ENCODE results near the gene NR2C2.

DNA sequence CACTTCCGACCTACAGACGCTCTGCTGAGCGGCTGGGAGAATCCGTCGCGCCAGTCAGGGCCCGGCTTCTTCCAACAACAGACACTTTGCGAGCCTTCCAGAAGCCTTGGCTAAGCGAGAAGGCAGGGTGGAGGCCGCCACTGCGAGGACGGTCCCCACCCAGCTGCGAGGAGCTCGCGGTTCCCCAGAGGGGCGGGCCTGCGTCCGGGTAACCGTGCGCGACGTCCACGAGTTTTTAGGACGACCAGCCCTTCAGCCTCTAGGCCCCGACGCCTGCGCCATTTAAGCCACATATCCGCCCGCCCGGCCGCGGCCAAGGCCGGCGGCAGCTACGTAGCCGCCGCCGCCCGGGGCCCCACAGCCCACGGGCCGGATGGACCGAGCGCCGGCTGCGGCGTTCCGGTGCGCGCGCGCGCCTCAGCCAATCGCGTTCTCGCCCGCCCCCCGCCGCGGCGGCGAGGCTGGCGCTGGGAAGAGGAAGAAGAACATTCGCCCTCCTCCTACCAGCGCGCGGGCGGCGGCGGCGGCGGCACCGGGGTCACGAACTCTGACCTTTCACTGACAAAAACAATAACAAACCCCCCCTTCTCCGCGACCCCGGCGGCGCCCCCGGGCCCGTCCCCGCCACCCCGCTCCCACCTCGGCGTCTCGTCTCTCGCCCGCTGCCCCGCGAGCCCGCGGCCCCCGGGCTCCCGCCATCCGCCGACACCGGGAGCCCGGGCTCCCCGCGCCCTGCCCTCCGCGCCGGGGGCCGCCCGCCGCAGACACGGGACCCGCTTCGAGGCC is at the start of gene NR2C2:
- TF ChIP-seq POLR2A (IDR thresholded peaks at IDR 0.05), result no peak
- no peak for TF ChIP-seq CTCF (IDR thresholded peaks at IDR 0.05)
